DOHH2 (cell line): Measurements from ENCODE around the gene CFAP44.

ENCODE experiments used
- CTCF ChIP-seq: fragments of 200-600 bp; sonication (generic); IDR thresholded peaks from one replicate; pipeline ENCODE4 v1.5.1; 2014; ENCODE audit warnings: antibody characterized with exemption, mild to moderate bottlenecking, low read depth, low read length; ENCODE audit not compliant: poor library complexity, severe bottlenecking
- EZH2phosphoT487 ChIP-seq: fragments of 200-600 bp; sonication (generic); IDR thresholded peaks from 2 replicates; pipeline ENCODE4 v1.6.1; 2017; ENCODE audit warnings: borderline replicate concordance, mild to moderate bottlenecking, antibody characterized with exemption, low read length, moderate library complexity, mixed read lengths

GRCh38 chr3:113455446-113455845 lies 14.2 kb upstream of the CFAP44 start:
- TF ChIP-seq CTCF (no peak), EZH2phosphoT487 (no peak)
